ENCODE data around the gene SNAI1. TPM values are rescaled to one million over a fixed set of nuclear protein-coding genes. Genes with fewer than 3 reads are reported as not detected.
"Not testable (repeated sequence)": the region's sequence is repeated elsewhere in the genome, so short reads cannot be mapped to it uniquely, and the experiment has no call there.

SNAI1 gene
- total RNA-seq, 1 experiment from 2014 or later = 3.6 TPM

DNA sequence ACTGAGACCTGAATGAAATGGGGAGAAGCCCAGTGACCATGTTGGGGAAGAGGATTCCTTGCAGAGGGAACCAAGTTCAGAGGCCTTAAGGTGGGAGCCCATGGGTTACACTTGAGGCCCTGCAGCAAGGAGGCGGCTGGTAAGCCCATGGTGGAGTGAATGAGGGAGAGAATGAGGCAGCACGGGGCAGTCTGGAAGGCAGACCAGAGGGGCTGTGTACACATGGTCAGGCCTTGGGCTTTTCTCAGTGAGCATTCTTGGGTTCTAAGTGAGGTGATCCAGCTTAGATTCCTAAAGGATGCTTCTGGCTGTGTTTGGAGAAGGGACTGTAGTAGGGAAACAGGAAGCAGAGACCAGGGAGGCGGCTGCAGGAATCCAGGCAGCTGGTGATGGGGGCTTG lies 27.6 kb upstream of the SNAI1 start:
- CTCF ChIA-PET = no interaction called here
- no peak overlapping the region for H2AFZ ChIP-seq

DNA sequence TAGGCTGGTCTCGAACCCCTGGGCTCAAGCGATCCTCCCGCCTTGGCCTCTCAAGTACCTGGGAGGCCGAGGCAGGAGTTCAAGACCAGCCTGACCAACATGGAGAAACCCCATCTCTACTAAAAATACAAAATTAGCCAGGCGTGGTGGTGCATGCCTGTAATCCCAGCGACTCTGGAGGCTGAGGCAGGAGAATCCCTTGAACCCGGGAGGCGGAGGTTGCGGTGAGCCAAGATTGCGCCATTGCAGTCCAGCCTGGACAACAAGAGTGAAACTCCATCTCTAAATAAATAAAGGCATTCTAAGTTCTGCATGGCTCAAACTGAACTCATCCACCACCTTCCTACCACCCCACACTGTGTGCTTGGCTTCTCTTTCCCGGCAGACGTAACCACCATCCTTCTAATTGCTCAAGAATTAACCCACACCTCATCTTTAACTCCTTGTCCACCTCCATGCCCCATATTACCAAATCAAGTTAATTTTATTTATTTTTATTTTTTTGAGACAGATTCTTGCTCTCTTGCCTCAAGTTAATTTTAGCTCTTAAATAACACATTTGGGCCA lies 26.9 kb upstream of the SNAI1 start:
- H3K4me3 ChIP-seq; H3K9me2 ChIP-seq (ENCODE audit: insufficient read depth); H3K4me1 ChIP-seq (replicated peaks; ENCODE audit: insufficient read depth); H3K9me3 ChIP-seq (ENCODE audit: insufficient read depth, low read depth); BruUV-seq (replicated peaks); H2AFZ ChIP-seq; H3K79me2 ChIP-seq (ENCODE audit: low read depth); H3K27me3 ChIP-seq (ENCODE audit: insufficient read depth, low read depth); CTCF ChIA-PET; DNase-seq; intact Hi-C loops (cut with micrococcal nuclease; ENCODE audit: unreplicated experiment); H3K27ac ChIP-seq; H3K4me2 ChIP-seq: not testable (repeated sequence)
- POLR2A ChIA-PET (ENCODE audit: unreplicated experiment) = interaction anchor here (0.6 kb wide), 1 partner anchor 404 kb away, joined by 3 read pairs; no protein-coding TSS in a partner anchor
- Histone ChIP-seq H4K20me1 (ENCODE audit: insufficient read depth) (peaks cover 21% of the 10 kb centered on the region), H3K36me3 (ENCODE audit: low read depth) (peaks cover 34% of the 10 kb centered on the region), H3F3A (ENCODE audit: insufficient read depth, low read depth) (peaks cover 39% of the 10 kb centered on the region)

More for the DNA sequence above, 27.6 kb upstream of the SNAI1 start:
- Histone ChIP-seq H3K4me1 (replicated peaks; ENCODE audit: insufficient read depth) (no peaks in the 10 kb centered on the region), H3K36me3 (ENCODE audit: low read depth) (peaks cover 36% of the 10 kb centered on the region), H3F3A (ENCODE audit: insufficient read depth, low read depth) (peaks cover 45% of the 10 kb centered on the region), H3K27ac (no peak overlapping the region), H4K20me1 (ENCODE audit: insufficient read depth) (peaks cover 25% of the 10 kb centered on the region), H3K79me2 (ENCODE audit: low read depth) (peaks cover 3% of the 10 kb centered on the region; the same call in 1 of the 2 replicates), H3K9me2 (ENCODE audit: insufficient read depth) (no peaks in the 10 kb centered on the region), H3K4me3 (no peak overlapping the region), H3K27me3 (ENCODE audit: insufficient read depth, low read depth) (no peaks in the 10 kb centered on the region), H3K4me2 (no peak overlapping the region), H3K9me3 (ENCODE audit: insufficient read depth, low read depth) (no peaks in the 10 kb centered on the region)
- POLR2A ChIA-PET (ENCODE audit: unreplicated experiment) = no interaction called here
- intact Hi-C loops (cut with micrococcal nuclease; ENCODE audit: unreplicated experiment) = no loop called here
- TF ChIP-seq, protein P1, sequence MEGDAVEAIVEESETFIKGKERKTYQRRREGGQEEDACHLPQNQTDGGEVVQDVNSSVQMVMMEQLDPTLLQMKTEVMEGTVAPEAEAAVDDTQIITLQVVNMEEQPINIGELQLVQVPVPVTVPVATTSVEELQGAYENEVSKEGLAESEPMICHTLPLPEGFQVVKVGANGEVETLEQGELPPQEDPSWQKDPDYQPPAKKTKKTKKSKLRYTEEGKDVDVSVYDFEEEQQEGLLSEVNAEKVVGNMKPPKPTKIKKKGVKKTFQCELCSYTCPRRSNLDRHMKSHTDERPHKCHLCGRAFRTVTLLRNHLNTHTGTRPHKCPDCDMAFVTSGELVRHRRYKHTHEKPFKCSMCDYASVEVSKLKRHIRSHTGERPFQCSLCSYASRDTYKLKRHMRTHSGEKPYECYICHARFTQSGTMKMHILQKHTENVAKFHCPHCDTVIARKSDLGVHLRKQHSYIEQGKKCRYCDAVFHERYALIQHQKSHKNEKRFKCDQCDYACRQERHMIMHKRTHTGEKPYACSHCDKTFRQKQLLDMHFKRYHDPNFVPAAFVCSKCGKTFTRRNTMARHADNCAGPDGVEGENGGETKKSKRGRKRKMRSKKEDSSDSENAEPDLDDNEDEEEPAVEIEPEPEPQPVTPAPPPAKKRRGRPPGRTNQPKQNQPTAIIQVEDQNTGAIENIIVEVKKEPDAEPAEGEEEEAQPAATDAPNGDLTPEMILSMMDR (conservative IDR thresholded peaks at IDR 0.05) = no peak
- TF ChIP-seq EZH2 (IDR thresholded peaks at IDR 0.05; ENCODE audit: low read depth) = no peak
- no peak for DNase-seq
- no TSS peak for BruUV-seq (replicated peaks)

DNA sequence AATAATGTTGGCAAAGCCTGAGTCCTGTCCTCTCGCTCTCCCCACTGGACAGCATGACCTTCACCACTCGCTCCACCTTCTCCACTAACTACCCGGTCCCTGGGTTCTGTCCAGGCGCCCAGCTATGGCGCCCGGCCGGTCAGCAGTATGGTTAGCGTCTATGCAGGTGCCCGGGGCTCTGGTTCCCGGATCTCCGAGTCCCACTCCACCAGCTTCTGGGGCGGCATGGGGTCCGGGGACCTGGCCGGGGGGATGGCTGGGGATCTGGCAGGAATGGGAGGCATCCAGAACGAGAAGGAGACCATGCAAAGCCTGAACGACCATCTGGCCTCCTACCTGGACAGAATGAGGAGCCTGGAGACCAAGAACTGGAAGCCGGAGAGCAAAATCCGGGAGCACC lies 26.1 kb upstream of the SNAI1 start:
- ChIA-PET POLR2A (ENCODE audit: unreplicated experiment) (no interaction called here), CTCF (no interaction called here)
- peaks cover 15% of the 10 kb centered on the region; the same call in 1 of the 2 replicates for H4K20me1 ChIP-seq (ENCODE audit: insufficient read depth)
- H2AFZ ChIP-seq = no peak overlapping the region
- H3K4me2 ChIP-seq = no peak overlapping the region
- H3K9me2 ChIP-seq (ENCODE audit: insufficient read depth) = no peaks in the 10 kb centered on the region
- H3F3A ChIP-seq (ENCODE audit: insufficient read depth, low read depth) = peaks cover 35% of the 10 kb centered on the region
- H3K27me3 ChIP-seq (ENCODE audit: insufficient read depth, low read depth) = no peaks in the 10 kb centered on the region
- H3K9me3 ChIP-seq (ENCODE audit: insufficient read depth, low read depth) = no peaks in the 10 kb centered on the region
- no peak for DNase-seq
- BruUV-seq (replicated peaks) = no TSS peak
- H3K4me3 ChIP-seq = no peak overlapping the region
- H3K4me1 ChIP-seq (replicated peaks; ENCODE audit: insufficient read depth) = no peaks in the 10 kb centered on the region
- no peaks in the 10 kb centered on the region for H3K79me2 ChIP-seq (ENCODE audit: low read depth)
- intact Hi-C loops (cut with micrococcal nuclease; ENCODE audit: unreplicated experiment) = no loop called here
- H3K27ac ChIP-seq = no peak overlapping the region
- TF ChIP-seq EZH2 (IDR thresholded peaks at IDR 0.05; ENCODE audit: low read depth) = no peak
- TF ChIP-seq, protein P1 (conservative IDR thresholded peaks at IDR 0.05) = no peak
- H3K36me3 ChIP-seq (ENCODE audit: low read depth) = peaks cover 34% of the 10 kb centered on the region

DNA sequence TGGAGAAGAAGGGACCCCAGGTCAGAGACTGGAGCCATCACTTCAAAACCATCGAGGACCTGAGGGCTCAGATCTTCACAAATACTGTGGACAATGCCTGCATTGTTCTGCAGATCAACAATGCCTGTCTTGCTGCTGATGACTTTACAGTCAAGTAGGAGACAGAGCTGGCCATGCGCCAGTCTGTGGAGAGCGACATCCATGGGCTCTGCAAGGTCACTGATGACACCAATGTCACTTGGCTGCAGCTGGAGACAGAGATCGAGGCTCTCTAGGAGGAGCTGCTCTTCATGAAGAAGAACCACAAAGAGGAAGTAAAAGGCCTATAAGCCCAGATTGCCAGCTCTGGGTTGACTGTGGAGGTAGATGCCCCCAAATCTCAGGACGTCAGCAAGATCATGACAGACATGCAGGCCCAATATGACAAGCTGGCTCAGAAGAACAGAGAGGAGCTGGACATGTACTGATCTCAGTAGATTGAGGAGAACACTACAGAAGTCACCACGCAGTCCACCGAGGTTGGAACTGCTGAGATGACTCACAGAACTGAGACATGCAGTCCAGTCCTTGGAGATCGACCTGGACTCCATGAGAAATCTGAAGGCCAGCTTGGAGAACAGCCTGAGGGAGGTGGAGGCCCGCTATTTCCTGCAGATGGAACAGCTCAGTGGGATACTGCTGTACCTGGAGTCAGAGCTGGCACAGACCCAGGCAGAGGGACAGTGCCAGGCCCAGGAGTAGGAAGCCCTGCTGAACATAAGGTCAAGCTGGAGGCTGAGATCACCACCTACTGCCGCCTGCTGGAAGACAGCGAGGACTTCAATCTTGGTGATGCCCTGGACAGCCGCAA lies 25.5 kb upstream of the SNAI1 start:
- H3K27me3 ChIP-seq (ENCODE audit: insufficient read depth, low read depth); H3K9me3 ChIP-seq (ENCODE audit: insufficient read depth, low read depth); H3K4me1 ChIP-seq (replicated peaks; ENCODE audit: insufficient read depth); H3K4me3 ChIP-seq; BruUV-seq (replicated peaks); H3K9me2 ChIP-seq (ENCODE audit: insufficient read depth); H3K27ac ChIP-seq; intact Hi-C loops (cut with micrococcal nuclease; ENCODE audit: unreplicated experiment); H2AFZ ChIP-seq; H3K4me2 ChIP-seq; DNase-seq; H4K20me1 ChIP-seq (ENCODE audit: insufficient read depth); POLR2A ChIA-PET (ENCODE audit: unreplicated experiment); H3K79me2 ChIP-seq (ENCODE audit: low read depth): not testable (repeated sequence)
- Histone ChIP-seq H3K36me3 (ENCODE audit: low read depth) (peaks cover 28% of the 10 kb centered on the region), H3F3A (ENCODE audit: insufficient read depth, low read depth) (peaks cover 29% of the 10 kb centered on the region; the same call in 1 of the 2 replicates)
- CTCF ChIA-PET = interaction anchor here (0.5 to 1.0 kb wide), 2 partner anchors 114 to 153 kb away, joined by 3 to 5 read pairs; no protein-coding TSS in a partner anchor
